Lung microvascular endothelial cell (primary cell): ENCODE results near the gene PANX2. TPM values are rescaled to one million over a fixed set of nuclear protein-coding genes. Genes with fewer than 3 reads are reported as not detected.
A peak's percentile ranks its signal among the peaks of the same experiment; 100 is the strongest.
"Not testable (repeated sequence)": the region's sequence is repeated elsewhere in the genome, so short reads cannot be mapped to it uniquely, and the experiment has no call there.

Experiments used
- DNase-seq, 2 donors: peaks; one replicate each; pipeline versions ENCODE4 v3.0.0 to v3.0.0-alpha.2; 2010; ENCODE audit warnings: low read depth in 2 of 2
- total RNA-seq: library from RNA; depleted of rRNA; stranded (reverse); fragments of >200 nt; gene quantifications from 2 replicates; pipeline ENCODE4 v1.2.1, GENCODE V29; 2014

PANX2 gene
- total RNA-seq, 1 donor from 2014 or later = 0.40 TPM

GRCh38 chr22:50147258-50148165, 23.0 kb upstream of the PANX2 start:
- DNase-seq = not testable (repeated sequence)

- DNase-seq = no peak
These were observed 22.4 kb upstream of the PANX2 start for GRCh38 chr22:50148166-50148500.

- DNase-seq = peak; percentile 64 to 73
These were observed 21.4 kb upstream of the PANX2 start for GRCh38 chr22:50148991-50149721.

- no peak for DNase-seq
These were observed 20.1 kb upstream of the PANX2 start for GRCh38 chr22:50150161-50151129.

- DNase-seq = no peak
These were observed 18.7 kb upstream of the PANX2 start for GRCh38 chr22:50151571-50152537.

GRCh38 chr22:50153056-50153755, 17.3 kb upstream of the PANX2 start:
- no peak for DNase-seq

- DNase-seq = no peak
These were observed 16.8 kb upstream of the PANX2 start for GRCh38 chr22:50153756-50154140.

GRCh38 chr22:50157709-50158375, 12.7 kb upstream of the PANX2 start:
- DNase-seq = no peak

- no peak for DNase-seq
These were observed 9.6 kb upstream of the PANX2 start for GRCh38 chr22:50160947-50161346.

GRCh38 chr22:50161508-50162390, 8.8 kb upstream of the PANX2 start:
- no peak for DNase-seq

GRCh38 chr22:50162391-50162956, 8.1 kb upstream of the PANX2 start:
- DNase-seq = no peak

GRCh38 chr22:50165436-50166123, 5.0 kb upstream of the PANX2 start:
- no peak for DNase-seq

- DNase-seq = no peak
These were observed 2.6 kb upstream of the PANX2 start for GRCh38 chr22:50167689-50168489.

- DNase-seq = not testable (repeated sequence)
These were observed 1.9 kb upstream of the PANX2 start for GRCh38 chr22:50168490-50169180.

- DNase-seq = no peak
These were observed 1.3 kb upstream of the PANX2 start for GRCh38 chr22:50169181-50169759.
